MCF 10A (cell line): ENCODE measurements around the gene TLR3. TPM values are rescaled to one million over a fixed set of nuclear protein-coding genes. Genes with fewer than 3 reads are reported as not detected.

Source experiments
- BruUV-seq: library from RNA; stranded (reverse); fragments of 400-500 nt; replicated peaks from 2 replicates; lab custom pipeline; 2021; lab: Mats Ljungman, UMichigan
- CTCF ChIA-PET: fragments of 300-600 bp; sonication (Branson Sonifier 250); formaldehyde crosslinking; extraction: SDS; loops from one replicate; lab custom pipeline; 2021; ENCODE audit warnings: antibody characterized with exemption, inconsistent platforms; lab: Yijun Ruan, JAX
- POLR2A ChIA-PET: fragments of 300-600, 350-650 bp; sonication (Branson Sonifier 250); formaldehyde crosslinking; extraction: SDS; loops from one replicate; lab custom pipeline; 2020; ENCODE audit warnings: antibody characterized with exemption, inconsistent platforms; lab: Yijun Ruan, JAX
- DNase-seq: peaks from one replicate; pipeline ENCODE4 v3.0.0-alpha.2; 2018; ENCODE audit not compliant: unreplicated experiment
- H3K27ac Mint-ChIP-seq: one replicate; pipeline ENCODE4 v1.8.0; 2022; ENCODE audit warnings: mild to moderate bottlenecking, low read depth, mixed read lengths; ENCODE audit not compliant: unreplicated experiment
- H3K27me3 Mint-ChIP-seq: one replicate; pipeline ENCODE4 v1.8.0; 2022; ENCODE audit warnings: mixed read lengths; ENCODE audit not compliant: insufficient read depth, unreplicated experiment
- H3K36me3 Mint-ChIP-seq: one replicate; pipeline ENCODE4 v1.8.0; 2022; ENCODE audit warnings: mild to moderate bottlenecking, moderate library complexity, mixed read lengths; ENCODE audit not compliant: insufficient read depth, unreplicated experiment
- H3K4me1 Mint-ChIP-seq: one replicate; pipeline ENCODE4 v1.8.0; 2022; ENCODE audit warnings: mixed read lengths; ENCODE audit not compliant: insufficient read depth, unreplicated experiment
- H3K4me3 Mint-ChIP-seq: one replicate; pipeline ENCODE4 v1.8.0; 2022; ENCODE audit warnings: mild to moderate bottlenecking, moderate library complexity, mixed read lengths; ENCODE audit not compliant: unreplicated experiment
- H3K9me3 Mint-ChIP-seq: one replicate; pipeline ENCODE4 v1.8.0; 2022; ENCODE audit warnings: mixed read lengths; ENCODE audit not compliant: unreplicated experiment
- intact Hi-C: fragments of 100-400 bp; cut with micrococcal nuclease; formaldehyde crosslinking; loops from 2 replicates; pipeline ENCODE4 v1.14.1; 2022
- total RNA-seq: library from RNA; stranded (reverse); gene quantifications from 2 replicates; pipeline ENCODE4 v1.2.3, GENCODE V29; 2022
- TF ChIP-seq, protein P1 (sequence below): fragments of 200-600 bp; IDR thresholded peaks from one replicate; pipeline ENCODE4 v1.8.0; 2022; ENCODE audit warnings: antibody characterized with exemption, mild to moderate bottlenecking; ENCODE audit not compliant: unreplicated experiment

The TLR3 gene
- total RNA-seq, 1 experiment from 2014 or later, result 6.5 TPM

DNA sequence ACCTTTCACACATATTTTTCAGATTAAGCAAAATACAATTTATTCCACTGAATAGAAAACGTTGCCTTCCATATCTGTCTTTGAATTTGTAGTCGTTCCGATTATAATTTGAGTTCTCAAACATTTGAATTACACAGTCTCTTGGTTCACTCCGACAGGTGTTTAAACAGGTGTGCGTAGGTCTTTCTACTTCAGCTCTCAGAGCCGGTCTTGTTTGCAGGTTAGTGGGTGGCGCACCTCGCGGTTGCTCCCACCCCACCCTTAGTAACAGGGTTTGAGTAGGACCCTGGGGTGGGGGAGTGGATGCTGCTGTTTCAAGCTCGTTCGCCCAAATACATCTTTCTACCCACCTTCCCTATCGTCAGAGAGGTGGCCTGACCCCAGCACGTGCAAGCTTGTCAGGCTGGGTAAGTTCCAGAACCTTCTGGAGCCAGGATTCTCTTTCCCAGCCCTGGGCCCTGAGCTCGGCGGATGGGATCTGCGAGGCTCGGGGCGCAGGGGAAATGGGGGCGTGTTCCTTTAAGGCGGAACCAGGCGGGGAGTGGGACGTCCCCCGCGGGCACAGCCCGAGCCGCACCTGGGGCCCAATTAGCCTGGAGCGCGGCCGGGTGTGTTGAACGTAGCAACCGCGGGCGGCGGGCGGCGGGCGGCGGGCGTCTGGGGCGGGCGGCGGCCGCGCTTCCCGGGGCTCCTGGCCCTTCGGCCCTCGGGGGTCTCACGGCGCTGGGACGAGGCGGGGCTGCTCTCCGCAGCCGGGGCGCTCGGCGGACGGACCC lies 35.3 kb downstream of the TLR3 start, which contains the start of gene FAM149A:
Gene FAM149A (plus strand): TSS at position 591 of the 776 bp plus-strand sequence.
- BruUV-seq, result no TSS peak
- intact Hi-C loops, result no loop called here
- peak; percentile 11 for DNase-seq
- no peaks in the 10 kb centered on the region for H3K36me3 Mint-ChIP-seq
- ChIA-PET CTCF (interaction anchor here (0.6 to 0.7 kb wide), 3 partner anchors 46 to 227 kb away, joined by 3 read pairs; no protein-coding TSS in a partner anchor), POLR2A (no interaction called here)
- H3K9me3 Mint-ChIP-seq, result no peaks in the 10 kb centered on the region
- no peak within 1 kb of the TSS for H3K27ac Mint-ChIP-seq
- TF ChIP-seq, protein P1, sequence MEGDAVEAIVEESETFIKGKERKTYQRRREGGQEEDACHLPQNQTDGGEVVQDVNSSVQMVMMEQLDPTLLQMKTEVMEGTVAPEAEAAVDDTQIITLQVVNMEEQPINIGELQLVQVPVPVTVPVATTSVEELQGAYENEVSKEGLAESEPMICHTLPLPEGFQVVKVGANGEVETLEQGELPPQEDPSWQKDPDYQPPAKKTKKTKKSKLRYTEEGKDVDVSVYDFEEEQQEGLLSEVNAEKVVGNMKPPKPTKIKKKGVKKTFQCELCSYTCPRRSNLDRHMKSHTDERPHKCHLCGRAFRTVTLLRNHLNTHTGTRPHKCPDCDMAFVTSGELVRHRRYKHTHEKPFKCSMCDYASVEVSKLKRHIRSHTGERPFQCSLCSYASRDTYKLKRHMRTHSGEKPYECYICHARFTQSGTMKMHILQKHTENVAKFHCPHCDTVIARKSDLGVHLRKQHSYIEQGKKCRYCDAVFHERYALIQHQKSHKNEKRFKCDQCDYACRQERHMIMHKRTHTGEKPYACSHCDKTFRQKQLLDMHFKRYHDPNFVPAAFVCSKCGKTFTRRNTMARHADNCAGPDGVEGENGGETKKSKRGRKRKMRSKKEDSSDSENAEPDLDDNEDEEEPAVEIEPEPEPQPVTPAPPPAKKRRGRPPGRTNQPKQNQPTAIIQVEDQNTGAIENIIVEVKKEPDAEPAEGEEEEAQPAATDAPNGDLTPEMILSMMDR, result no peak
- peak within 1 kb of the TSS; percentile 62 for H3K4me3 Mint-ChIP-seq
- H3K27me3 Mint-ChIP-seq, result no peaks in the 10 kb centered on the region
- no peaks in the 10 kb centered on the region for H3K4me1 Mint-ChIP-seq

DNA sequence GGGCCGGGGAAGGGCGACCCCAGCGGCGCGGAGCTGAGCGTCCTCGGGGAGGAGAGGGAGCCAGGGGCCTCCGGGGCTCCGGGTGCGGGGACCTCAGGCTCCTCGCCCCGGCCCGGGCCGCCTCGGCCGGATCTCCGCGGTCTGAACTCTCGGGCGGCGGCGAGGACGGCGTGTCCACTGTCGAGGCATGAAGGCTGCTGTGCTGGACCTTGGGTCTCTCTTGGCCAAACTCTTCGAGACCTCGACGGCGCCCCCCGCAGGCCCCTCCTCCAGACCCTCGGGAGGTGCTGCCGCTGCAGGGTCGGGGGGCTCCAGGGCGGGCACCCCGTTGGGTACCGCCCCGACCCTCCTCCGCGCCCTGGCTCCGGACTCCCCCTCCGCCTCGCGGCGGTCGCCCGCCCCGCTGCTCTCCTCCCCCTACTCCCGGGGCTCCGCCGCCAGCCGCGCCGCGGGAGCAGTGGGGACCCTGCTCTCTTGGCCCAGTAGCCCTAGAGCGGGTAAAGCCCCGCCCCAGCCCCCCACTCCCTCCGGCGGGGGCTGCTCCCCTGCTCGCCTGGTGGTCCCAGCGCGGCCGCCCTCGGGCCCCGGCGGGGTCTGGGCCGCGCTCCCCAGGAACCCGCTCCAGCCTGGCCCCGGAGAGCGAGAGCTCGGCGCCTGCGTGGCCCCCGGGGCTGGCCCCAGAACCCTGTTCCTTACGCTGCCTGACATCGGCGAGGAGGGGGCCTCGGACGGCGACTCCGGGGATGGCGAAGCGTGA lies 36.1 kb downstream of the TLR3 start:
- no peaks in the 10 kb centered on the region for H3K4me1 Mint-ChIP-seq
- DNase-seq, result no peak
- no peaks in the 10 kb centered on the region for H3K9me3 Mint-ChIP-seq
- TF ChIP-seq, protein P1, result no peak
- ChIA-PET CTCF (interaction anchor here (0.6 kb wide), 2 partner anchors 57 to 228 kb away, joined by 3 read pairs; no protein-coding TSS in a partner anchor), POLR2A (no interaction called here)
- BruUV-seq, result no TSS peak
- no peak overlapping the region for H3K27ac Mint-ChIP-seq
- intact Hi-C loops, result no loop called here
- peak overlapping the region; percentile 62 for H3K4me3 Mint-ChIP-seq
- no peaks in the 10 kb centered on the region for H3K27me3 Mint-ChIP-seq
- no peaks in the 10 kb centered on the region for H3K36me3 Mint-ChIP-seq

DNA sequence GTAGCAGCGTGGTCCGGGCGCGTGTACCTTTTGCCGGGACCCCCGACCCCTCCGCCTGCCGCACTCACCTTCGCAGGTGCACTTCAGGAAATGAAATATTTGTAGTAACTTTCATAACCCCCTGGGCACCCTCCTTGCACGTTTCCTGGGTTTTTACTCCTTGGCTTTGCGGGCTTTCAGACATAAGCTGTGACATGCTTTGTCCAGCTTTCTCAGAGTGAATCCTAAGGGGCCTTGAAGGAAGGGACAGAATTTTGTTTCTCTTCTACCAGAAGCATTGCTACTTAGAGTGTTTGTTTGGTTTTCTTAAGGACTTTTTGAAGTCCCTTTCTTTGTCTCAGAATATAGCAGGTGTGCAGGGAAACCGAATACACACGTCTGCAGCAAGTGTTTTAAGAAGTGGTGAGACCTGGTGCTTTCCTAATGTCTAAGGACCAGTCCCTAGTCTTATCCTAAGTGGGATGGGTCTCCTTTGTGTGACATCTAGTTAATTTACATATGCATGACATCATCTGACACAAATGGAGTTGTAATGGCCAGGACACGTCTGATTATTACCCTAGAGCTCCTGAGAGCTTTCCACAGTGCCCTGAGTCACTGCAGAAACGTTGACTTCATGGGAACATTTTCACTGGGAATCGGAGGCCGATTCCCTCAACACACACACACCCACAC lies 36.8 kb downstream of the TLR3 start:
- no peak for DNase-seq
- Mint-ChIP-seq H3K4me3 (peak overlapping the region; percentile 62), H3K27me3 (no peaks in the 10 kb centered on the region), H3K27ac (no peak overlapping the region), H3K9me3 (no peaks in the 10 kb centered on the region), H3K36me3 (no peaks in the 10 kb centered on the region), H3K4me1 (no peaks in the 10 kb centered on the region)
- TF ChIP-seq, protein P1, result no peak
- POLR2A ChIA-PET, result no interaction called here
- intact Hi-C loops, result no loop called here
- no TSS peak for BruUV-seq
- CTCF ChIA-PET, result interaction anchor here (1.0 kb wide), 1 partner anchor 15 kb away, joined by 3 read pairs; no protein-coding TSS in a partner anchor
